Neutrophil (primary cell): ENCODE results near the gene ADCY10.

Source experiments
- H3K27ac ChIP-seq: fragments of 200-600 bp; sonication (generic); 2 replicates; pipeline ENCODE4 v1.5.1; 2016; ENCODE audit warnings: mild to moderate bottlenecking, moderate library complexity
- H3K27me3 ChIP-seq: fragments of 200-600 bp; sonication (generic); 2 replicates; pipeline ENCODE4 v1.6.0; 2016; ENCODE audit warnings: mild to moderate bottlenecking
- H3K36me3 ChIP-seq: fragments of 200-600 bp; sonication (generic); 2 replicates; pipeline ENCODE4 v1.5.1; 2017
- H3K4me1 ChIP-seq, 2 experiments: fragments of 200-600 bp in 1 of 2; sonication (generic) in 1 of 2; 1 replicate in 1 of 2; 2 replicates in 1 of 2; pipeline versions ENCODE4 v1.5.1 to v1.6.1; 2013 to 2016; ENCODE audit warnings: low read depth in 1 of 2, low read length in 1 of 2, mild to moderate bottlenecking in 1 of 2, moderate library complexity in 1 of 2; ENCODE audit not compliant: control insufficient read depth in 1 of 2, insufficient read depth in 1 of 2
- H3K4me3 ChIP-seq, 2 experiments: fragments of 200-600 bp in 1 of 2; sonication (generic) in 1 of 2; 1 replicate in 1 of 2; 2 replicates in 1 of 2; pipeline ENCODE4 v1.5.1; 2013 to 2016; ENCODE audit warnings: low read depth in 1 of 2, low read length in 1 of 2, mild to moderate bottlenecking in 1 of 2, moderate library complexity in 1 of 2
- H3K9me3 ChIP-seq: fragments of 200-600 bp; sonication (generic); 2 replicates; pipeline ENCODE4 v1.5.1; 2016
- TF ChIP-seq, protein P1 (sequence below): fragments of 200-600 bp; sonication (generic); IDR thresholded peaks from 2 replicates; pipeline ENCODE4 v1.5.1; 2016; ENCODE audit warnings: antibody characterized with exemption

ADCY10 gene

DNA sequence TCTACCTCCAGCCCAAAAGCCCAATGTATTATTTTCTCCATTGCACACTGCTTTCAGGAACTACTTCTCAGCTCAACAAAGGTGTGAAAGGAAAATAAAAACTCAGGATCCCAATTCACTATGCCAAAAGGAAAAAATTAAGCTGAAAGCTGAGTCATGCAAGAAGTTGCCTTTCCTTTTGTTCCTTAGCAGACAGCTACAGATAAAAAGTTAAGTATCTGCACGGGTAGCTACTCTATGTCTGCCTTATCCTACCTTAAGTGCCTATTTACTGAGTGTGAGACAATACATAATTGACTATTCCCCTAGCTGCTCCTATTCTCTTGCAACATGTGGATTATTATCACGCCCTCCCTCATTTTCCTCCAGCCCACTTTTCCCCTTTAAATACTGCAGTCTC is 84.1 kb downstream of the ADCY10 start:
- no peak overlapping the region for H3K4me3 ChIP-seq
- no peaks in the 10 kb centered on the region for H3K9me3 ChIP-seq
- H3K27me3 ChIP-seq: no peaks in the 10 kb centered on the region
- TF ChIP-seq, protein P1, sequence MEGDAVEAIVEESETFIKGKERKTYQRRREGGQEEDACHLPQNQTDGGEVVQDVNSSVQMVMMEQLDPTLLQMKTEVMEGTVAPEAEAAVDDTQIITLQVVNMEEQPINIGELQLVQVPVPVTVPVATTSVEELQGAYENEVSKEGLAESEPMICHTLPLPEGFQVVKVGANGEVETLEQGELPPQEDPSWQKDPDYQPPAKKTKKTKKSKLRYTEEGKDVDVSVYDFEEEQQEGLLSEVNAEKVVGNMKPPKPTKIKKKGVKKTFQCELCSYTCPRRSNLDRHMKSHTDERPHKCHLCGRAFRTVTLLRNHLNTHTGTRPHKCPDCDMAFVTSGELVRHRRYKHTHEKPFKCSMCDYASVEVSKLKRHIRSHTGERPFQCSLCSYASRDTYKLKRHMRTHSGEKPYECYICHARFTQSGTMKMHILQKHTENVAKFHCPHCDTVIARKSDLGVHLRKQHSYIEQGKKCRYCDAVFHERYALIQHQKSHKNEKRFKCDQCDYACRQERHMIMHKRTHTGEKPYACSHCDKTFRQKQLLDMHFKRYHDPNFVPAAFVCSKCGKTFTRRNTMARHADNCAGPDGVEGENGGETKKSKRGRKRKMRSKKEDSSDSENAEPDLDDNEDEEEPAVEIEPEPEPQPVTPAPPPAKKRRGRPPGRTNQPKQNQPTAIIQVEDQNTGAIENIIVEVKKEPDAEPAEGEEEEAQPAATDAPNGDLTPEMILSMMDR: no peak
- H3K27ac ChIP-seq: no peak overlapping the region
- H3K4me1 ChIP-seq: no peaks in the 10 kb centered on the region
- no peaks in the 10 kb centered on the region for H3K36me3 ChIP-seq

DNA sequence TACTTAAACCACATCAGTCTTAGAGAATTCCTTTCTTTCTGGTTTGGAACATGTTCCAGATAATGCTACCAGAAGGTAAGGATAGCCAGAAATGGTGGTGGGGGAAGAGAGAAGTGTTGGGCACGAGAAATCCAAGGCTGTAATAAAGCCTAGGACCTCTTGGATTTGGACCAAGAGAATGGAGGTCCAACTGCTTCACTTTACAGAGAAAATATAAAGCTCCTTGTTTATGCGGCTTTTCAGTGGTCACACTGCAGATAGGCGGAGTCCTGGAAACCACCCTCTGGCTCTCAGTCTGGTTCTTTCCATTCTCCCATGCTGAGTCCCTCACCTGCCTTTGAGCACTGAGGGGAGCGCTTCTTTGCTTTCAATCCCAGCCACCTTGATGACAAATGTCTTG is 87.8 kb downstream of the ADCY10 start:
- no peaks in the 10 kb centered on the region for H3K4me1 ChIP-seq
- peaks cover 4% of the 10 kb centered on the region for H3K27me3 ChIP-seq
- H3K4me3 ChIP-seq: no peak overlapping the region
- no peak overlapping the region for H3K27ac ChIP-seq
- TF ChIP-seq, protein P1: no peak
- no peaks in the 10 kb centered on the region for H3K9me3 ChIP-seq
- H3K36me3 ChIP-seq: no peaks in the 10 kb centered on the region

DNA sequence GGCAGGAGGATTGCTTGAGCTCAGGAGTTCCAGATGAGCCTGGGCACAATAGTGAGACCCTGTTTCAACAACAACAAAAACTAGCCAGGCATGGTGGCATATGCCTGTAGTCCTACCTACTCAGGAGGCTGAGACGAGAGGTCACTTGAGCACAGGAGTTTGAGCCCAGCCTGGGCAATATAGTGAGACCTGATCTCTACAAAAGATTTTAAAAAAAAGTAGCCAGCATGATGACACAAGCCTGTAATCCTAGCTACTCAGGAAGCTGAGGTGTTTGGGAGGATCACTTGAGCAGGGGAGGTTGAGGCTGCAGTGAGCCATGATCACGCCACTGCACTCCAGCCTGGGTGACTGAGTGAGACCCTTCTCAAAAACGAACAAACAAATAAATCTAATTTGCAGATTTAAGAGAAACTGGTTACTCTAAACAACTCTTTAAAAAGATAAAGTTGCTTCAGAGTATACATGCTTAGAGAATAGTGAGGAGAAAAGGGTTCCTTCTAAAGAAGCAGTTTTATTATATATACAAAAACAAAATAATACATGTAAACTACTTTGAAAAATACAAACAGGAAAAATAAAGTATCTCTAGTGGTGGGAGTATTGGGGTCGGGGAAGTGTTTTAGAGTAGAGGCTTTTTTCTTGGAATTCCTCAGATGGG is 88.4 kb downstream of the ADCY10 start:
- Histone ChIP-seq H3K27me3 (peaks cover 7% of the 10 kb centered on the region), H3K4me3 (no peak overlapping the region), H3K9me3 (no peaks in the 10 kb centered on the region), H3K27ac (no peak overlapping the region), H3K4me1 (no peaks in the 10 kb centered on the region), H3K36me3 (no peaks in the 10 kb centered on the region)
- TF ChIP-seq, protein P1: no peak

DNA sequence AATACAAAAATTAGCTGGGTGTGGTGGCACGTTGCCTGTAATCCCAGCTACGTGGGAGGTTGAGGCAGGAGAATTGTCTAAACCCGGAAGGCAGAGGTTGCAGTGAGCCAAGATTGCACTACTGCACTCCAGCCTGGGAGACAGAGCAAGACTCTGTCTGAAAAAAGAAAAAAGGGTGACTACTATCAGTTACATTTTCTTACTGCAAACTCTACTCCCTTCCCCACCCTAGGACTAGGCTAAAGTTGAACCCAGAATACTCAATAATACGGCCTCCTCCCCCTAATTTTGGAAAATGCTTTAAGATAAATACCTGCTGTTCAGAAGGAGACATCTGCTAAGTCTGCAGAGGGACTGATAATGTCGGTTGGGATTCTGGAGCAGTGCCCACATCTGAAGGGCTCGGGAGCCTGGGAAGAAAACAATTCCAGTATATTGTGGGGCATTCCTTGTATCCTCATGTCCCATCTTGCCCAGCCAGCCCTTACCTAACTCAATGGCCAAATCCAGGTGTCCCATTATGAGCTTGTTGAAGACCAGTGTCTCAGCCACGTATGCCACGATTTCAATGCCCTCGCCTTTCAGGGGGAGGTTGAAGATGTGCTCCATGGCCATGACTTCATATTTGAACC is 89.7 kb downstream of the ADCY10 start:
- Histone ChIP-seq H3K4me3 (no peak overlapping the region), H3K36me3 (no peaks in the 10 kb centered on the region), H3K27ac (no peak overlapping the region), H3K9me3 (no peaks in the 10 kb centered on the region), H3K4me1 (peaks cover 0 to 7% of the 10 kb centered on the region in 2 experiments), H3K27me3 (peaks cover 7% of the 10 kb centered on the region)
- TF ChIP-seq, protein P1: no peak

DNA sequence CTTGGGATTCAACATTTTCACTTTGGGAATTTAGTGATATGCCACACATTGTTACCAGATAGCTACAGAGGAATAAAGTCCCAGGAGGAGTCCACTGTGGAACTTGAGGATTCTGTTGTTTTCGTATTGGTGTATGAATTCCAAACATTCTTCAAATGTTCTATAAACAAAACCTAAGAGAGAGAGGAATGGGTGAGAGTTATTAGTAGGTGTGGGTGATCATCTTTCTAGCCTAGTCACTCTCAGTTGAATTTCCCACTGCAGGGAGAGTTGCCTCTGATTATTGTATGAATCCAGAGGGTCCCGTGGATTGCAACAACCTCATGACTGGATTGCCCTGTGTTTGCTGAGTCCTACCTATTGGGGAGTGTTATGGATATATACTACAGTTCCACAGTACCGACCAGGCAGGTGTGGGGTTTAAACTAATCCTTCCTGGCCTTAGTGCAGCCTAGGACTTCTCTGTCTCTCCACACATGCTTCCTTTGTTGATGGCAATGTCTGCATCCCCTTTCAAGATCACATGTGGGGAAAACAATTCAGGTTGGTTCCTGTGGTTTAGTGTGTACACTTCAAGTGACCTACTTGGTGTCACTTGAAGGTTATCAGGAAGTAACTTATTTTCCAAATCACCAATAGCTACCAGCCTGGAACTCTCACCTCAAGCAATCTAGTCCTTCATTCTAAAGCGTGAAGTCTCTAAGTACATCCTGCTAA is 91.8 kb downstream of the ADCY10 start:
- Histone ChIP-seq H3K27me3 (peaks cover 7% of the 10 kb centered on the region), H3K4me3 (no peak overlapping the region), H3K27ac (no peak overlapping the region), H3K9me3 (no peaks in the 10 kb centered on the region), H3K36me3 (no peaks in the 10 kb centered on the region), H3K4me1 (peaks cover 0 to 7% of the 10 kb centered on the region in 2 experiments)
- TF ChIP-seq, protein P1: no peak
